Stimulated activated CD4-positive, alpha-beta T cell treated with anti-CD3 and anti-CD28 coated beads, Interleukin-1b, Interleukin-23, amount 100 ng/mL, for 48 hours (primary cell): Measurements from ENCODE around the gene P4HTM.

Experiments
- DNase-seq: peaks from one replicate; pipeline ENCODE4 v3.0.0-alpha.2; 2020

Gene P4HTM, protein sequence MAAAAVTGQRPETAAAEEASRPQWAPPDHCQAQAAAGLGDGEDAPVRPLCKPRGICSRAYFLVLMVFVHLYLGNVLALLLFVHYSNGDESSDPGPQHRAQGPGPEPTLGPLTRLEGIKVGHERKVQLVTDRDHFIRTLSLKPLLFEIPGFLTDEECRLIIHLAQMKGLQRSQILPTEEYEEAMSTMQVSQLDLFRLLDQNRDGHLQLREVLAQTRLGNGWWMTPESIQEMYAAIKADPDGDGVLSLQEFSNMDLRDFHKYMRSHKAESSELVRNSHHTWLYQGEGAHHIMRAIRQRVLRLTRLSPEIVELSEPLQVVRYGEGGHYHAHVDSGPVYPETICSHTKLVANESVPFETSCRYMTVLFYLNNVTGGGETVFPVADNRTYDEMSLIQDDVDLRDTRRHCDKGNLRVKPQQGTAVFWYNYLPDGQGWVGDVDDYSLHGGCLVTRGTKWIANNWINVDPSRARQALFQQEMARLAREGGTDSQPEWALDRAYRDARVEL

DNA sequence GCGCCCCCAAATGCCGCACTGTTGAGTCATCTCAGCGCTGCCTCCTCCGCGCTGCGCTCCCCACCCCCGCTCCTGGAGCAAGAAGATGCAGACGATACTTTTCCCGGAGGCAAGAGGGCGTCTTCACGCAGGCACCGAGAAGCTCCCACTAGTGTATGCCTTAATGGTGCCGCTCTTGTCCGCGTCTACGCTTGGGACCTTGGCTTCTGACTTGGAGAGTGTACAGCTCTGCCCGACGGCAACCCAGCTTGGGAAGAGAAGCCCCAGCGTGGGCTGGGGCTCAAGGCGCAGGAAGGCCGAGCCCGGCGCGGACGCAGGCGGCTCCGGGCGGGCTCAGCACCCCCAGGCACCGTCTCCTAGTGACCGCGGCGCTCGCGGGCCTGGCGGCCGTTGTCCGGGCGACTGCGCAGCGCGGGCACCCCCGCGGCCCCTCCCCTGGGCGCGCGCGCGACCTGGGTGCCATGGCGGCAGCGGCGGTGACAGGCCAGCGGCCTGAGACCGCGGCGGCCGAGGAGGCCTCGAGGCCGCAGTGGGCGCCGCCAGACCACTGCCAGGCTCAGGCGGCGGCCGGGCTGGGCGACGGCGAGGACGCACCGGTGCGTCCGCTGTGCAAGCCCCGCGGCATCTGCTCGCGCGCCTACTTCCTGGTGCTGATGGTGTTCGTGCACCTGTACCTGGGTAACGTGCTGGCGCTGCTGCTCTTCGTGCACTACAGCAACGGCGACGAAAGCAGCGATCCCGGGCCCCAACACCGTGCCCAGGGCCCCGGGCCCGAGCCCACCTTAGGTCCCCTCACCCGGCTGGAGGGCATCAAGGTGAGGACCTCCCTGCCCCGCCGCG is at the start of gene P4HTM:
P4HTM (plus strand) TSS at position 446 of the 840 bp plus-strand sequence; CDS start at position 462, 16 bp downstream.
- DNase-seq = peak; percentile 80

GRCh38 chr3:48945432-48945831 is 44.6 kb upstream of the P4HTM start:
- DNase-seq = no peak

DNA sequence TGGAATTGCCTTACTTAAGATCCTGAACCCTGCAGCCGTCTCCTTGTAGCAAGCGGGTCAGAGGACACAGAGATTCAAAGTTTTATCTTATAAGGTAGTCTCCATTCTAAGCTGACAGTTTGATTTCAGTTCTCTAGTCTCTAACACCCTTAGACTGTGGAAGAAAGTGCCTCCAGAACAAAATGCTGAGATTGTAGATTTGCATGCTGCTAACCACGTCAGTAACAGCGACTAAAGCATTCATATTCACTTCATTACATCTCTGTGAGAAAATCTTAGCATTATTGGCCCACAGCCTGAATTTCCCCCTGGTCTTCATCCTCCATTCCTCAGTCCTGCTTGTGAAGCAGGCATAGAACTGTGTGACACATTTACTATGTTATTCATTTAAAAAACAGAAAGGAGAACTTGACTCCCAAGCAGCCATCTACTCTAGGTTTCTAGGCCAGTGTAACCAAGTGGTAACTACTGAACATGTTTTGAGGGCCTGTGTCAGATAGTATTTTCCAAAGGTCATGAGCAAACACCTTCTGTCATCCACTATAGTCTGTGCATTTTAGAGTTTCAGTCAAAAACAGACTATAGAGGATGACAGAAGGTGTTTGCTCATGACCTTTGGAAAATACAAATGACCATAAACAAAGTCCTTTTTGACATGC is 44.0 kb upstream of the P4HTM start:
- no peak for DNase-seq

- DNase-seq = no peak
Observed at GRCh38 chr3:48949376-48949717, 40.7 kb upstream of the P4HTM start.

GRCh38 chr3:48950051-48950450 is 40.0 kb upstream of the P4HTM start:
- no peak for DNase-seq

- DNase-seq = no peak
Observed at GRCh38 chr3:48951764-48952163, 38.3 kb upstream of the P4HTM start.

- DNase-seq = peak; percentile 20
Observed at GRCh38 chr3:48952510-48953118, 37.4 kb upstream of the P4HTM start.

DNA sequence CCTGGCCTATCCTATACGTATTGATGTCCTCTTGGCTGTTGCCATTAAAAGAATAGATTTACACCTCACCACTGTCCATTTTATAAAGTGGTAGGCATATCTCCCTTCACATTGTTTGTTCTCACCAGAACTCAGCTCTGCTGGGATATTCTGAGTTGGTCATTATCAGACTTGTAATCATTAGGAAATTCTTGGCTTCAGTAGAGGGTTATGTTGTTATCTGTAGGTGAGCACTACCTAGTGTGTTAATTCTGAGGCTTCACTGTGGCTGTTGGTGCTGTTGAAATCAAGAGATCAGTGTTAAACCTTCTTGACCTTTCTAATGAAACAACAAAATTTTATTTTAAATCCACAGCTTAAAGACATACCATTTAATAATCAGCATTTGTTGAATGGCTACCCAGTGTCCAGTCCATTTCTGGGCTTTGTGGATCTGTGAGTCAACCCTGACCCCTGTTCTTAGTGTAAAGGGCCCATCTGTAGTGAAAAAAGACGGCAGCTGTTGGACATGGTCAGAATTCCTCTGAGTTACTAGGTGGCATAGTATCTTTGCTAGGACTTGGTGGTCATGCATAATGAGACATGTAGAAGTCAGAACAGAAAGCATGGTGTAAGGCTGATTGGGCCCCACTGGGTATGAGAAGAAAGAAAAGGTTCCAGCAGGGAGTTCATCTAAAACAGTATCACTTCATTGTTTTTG is 32.9 kb upstream of the P4HTM start:
- no peak for DNase-seq

DNA sequence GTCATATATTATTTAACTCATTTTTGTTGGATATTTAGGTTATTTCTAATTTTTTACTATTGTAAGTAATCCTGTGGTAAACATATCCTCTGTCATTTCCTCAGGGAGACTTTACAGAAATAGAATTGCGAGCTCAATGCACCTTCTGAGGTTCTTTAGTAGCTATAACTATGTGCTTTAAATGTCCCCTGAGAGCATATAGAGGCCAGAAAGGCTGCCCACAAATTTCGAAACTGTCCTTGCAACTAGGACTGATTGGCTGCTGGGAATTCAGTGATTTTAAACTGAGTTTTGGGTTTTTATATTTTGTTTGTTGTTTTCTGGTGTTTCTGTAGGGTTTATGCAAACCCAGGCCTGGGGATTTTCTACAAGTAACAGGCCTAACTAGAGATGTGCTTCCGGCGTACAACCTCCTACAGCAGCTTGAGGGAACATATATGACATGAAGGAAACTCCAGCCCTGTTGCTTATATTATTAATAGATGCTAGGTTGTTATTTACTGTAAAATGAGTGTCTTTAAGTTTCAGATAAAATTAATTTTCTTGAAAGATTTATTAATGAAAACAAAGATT is 29.1 kb upstream of the P4HTM start:
- DNase-seq = no peak

DNA sequence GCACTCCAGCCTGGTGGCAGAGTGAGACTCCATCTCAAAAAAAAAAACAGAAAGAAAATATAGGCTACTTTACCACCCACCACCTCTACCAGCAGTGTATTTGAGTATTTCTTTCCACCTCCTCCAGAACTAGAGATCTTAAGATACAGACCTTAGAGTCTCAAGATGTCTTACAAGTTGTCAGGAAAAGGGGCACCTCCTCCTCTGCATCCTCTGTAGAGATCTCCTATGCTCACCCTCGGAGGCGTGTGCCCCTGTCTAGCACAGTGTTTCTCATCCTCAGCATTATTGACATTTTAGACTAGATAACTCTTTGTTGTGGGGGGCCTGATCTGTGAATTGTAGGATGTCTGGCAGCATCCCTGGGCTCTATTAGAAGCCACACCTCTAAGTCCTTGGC is 27.7 kb upstream of the P4HTM start:
- DNase-seq = no peak

DNA sequence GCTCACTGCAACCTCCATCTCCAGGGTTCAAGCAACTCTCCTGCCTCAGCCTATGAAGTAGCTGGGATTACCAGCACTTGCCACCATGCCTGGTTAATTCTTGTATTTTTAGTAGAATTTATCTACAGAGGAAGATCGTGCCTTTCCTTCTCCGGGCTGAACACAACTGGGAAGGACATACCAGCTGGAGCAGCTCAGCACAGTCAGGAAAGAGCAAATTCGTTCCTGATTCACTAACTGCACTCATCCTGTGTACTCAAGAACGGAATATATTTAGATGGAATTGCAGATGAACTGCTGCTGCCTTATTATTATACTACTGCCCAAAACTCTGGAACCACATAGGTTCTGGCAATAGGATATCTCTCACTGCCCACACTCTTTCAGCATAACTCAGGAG is 27.1 kb upstream of the P4HTM start:
- DNase-seq = no peak

DNA sequence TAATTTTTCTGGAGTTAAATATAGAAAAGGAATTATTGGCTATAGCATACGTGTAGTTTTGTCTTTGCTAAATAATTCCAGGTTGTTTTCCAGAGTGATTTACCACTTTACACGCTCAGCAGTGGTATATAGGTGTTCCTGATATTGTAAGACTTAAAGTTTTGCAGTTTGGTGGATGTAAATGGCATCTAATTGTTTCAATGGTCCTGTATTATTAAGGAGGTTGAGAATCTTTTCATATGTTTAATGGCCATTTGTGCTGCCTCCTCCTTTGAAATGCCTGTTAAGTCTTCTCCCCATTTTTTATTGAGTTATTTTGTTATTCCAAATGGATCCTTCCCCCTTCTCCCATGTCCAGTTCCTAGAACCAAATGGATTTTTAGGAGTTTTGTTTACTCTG is 26.4 kb upstream of the P4HTM start:
- DNase-seq = no peak

DNA sequence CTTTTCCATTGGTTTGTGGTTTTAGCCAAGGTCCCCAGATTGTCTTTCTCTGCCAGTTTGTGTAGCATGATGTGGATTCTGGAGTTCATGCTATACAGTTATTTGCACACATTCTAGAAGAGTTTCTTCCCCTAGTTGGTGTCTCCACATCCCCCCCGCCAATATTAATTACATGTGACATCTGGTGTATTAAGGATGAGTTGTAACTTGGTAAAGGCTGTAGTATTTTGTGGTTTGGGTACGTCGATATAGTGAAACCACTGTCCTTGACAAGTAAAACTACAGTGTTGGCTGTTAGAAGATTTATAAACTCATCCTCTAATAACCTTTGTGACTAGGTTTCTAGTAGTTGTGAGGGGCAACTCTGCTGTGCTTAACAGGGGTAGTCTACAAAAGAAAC is 23.7 kb upstream of the P4HTM start:
- DNase-seq = no peak

DNA sequence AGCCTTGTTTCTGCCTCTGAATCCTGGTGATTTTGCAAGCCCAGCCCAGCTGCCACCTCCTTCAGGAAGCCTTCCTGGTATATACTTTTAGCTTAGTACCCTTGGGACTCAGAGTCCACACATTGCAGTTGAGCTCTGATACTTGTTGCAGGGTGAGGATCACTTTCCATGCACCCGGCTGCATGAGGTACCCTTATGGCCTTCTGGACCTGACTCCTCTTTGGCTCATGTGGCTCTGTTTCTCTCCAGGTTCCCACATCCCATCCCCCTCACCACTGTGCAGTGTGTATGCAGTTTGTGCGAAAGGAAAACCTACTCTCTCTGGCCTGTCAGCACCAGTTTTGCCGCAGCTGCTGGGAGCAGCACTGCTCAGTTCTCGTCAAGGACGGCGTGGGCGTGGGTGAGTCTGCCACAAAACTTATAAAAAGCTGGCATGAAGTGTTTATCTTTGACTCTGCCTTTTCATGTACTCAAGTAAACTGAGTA is 23.1 kb upstream of the P4HTM start:
- peak; percentile 33 for DNase-seq

DNA sequence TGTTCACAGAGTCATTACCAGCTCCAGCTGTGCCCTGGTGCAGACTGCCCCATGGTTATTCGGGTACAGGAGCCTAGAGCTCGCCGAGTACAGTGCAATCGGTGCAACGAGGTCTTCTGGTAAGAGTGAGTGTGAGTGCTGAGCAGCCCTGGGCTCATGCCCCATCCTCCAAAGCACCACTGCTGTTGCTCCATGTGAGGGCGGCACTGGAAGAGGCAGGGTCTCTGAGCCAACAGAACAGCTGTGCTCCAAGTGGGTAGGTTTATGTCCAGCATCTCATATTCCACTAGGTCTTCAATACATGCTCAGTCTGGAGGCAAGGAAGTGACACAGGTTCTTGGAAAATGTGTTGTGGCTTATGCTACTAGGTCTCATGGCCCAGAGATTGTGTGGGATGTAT is 19.5 kb upstream of the P4HTM start:
- DNase-seq = no peak

DNA sequence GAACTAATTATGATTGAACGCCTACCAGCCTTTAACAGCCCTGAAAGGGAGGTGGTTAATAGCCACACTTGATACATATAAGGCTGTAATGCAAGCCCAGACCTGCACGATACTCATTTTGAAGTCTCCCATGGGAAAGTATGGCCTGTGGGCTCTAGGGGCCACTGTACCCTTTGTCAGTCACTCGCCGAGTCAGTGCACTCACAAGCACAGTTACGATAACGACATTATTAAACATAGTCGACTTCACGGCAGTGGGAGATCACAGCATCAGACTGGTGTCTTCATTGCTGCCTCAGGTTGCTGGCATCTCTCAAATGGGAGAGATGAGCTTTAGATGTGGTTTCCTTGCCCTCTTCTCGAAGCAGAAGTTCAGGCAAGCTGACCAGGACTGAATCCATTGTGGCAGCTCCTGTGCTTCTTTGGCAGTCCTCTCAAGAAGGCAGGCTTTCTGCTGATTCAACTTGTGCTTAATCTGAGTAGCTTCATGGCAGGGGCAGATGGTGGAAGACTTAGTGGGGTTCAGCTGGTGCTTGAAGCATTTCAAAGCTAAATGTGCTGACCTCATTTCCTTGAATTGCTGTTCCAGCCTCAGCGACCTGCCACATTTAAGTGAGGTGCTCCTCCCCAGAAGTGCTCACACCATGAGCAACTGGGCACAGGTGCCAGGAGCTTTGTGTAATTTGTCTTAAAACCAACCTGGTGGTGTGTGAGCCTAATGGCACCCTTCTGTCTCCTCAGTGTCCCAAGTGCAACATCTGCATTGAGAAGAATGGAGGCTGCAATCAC is 15.8 kb upstream of the P4HTM start:
- no peak for DNase-seq

DNA sequence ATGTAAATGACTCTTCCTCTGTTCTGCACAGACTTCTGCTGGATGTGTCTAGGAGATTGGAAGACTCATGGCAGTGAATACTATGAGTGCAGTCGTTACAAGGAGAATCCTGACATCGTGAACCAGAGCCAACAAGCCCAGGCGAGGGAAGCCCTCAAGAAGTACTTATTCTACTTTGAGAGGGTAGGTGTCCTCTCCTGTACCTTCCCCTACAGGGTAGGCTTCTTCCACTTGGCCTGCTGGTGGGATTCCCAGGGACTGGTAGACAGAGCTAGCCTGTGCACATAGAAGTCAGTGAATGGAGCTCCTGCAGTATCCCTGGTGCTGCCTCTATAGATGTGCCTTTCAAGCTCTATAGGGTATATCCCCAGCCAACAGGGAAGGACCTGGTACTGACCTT is 10.6 kb upstream of the P4HTM start:
- DNase-seq = no peak

DNA sequence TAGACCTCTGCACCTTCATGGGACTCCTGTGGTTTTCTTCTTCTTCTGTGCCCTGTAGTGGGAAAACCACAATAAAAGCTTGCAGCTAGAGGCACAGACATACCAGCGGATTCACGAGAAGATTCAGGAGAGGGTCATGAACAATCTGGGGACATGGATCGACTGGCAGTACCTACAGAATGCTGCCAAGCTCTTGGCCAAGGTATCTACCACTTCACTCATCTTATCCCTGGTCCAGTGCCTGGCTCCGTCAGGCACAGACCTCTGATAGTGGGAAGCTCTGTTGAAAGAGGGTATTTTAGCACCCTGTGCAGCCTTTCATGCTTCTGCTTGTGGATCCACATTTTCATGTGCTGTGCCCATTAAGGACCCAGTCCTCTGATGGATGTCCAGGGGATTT is 9.7 kb upstream of the P4HTM start:
- no peak for DNase-seq

DNA sequence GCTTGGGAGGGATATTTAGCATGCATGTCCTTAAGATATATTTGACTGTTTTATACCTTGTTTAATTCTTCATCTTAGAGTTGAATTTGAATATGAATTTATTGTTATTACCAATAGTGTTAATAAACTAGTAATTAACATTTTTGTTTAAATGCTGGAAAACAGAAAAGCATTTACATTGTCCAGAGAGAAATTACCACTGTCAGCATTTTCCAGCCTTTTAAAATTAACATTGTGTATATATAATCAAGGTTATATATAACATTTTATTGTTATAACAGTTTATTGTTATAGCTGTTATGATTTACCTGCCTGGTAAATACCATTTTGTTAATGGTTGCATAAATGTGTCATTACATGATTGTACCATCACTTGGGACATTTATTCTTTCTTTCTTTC is 8.0 kb upstream of the P4HTM start:
- DNase-seq = no peak

DNA sequence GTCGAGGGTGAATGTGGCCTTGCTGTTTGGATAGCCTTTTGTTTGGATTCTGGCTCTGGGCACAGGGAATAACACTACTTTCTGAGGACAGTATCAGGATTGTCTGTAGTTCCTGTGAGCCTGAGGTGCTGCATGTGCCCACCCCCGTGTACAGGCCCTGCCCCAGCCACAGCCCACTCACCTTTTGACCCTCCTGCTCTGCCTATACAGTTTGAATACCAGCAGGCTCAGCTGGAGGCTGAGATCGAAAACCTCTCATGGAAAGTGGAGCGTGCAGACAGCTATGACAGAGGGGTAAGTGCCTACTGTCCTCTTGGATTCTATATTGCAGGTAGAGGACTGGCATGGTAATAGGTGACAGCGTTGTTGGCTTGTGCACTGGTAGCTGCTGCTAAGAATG is 7.4 kb upstream of the P4HTM start:
- DNase-seq = no peak

DNA sequence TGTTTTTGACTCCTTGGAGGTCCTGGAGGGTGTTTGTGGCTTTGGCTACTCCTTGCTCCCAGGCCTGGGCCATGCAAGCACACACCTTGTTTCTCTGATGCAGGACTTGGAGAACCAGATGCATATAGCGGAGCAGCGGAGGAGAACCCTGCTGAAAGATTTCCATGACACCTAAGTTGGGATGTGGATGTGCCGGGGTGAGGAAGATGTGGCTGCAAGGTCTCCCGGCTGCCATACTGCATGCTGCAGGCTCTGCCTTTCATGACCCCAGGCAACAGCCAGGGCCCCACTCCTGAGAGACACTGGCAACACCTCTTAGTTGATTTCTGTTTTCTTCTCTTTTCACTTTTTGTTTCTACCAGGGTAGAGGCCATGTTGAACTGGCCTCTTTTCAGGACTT is 6.9 kb upstream of the P4HTM start:
- DNase-seq = no peak
